ENCODE measurements around the gene CMKLR1. TPM values are rescaled to one million over a fixed set of nuclear protein-coding genes. Genes with fewer than 3 reads are reported as not detected.

Gene CMKLR1
- total RNA-seq, 4 donors from 2014 or later: 10.2 to 14.5 (median 12.6) TPM

DNA sequence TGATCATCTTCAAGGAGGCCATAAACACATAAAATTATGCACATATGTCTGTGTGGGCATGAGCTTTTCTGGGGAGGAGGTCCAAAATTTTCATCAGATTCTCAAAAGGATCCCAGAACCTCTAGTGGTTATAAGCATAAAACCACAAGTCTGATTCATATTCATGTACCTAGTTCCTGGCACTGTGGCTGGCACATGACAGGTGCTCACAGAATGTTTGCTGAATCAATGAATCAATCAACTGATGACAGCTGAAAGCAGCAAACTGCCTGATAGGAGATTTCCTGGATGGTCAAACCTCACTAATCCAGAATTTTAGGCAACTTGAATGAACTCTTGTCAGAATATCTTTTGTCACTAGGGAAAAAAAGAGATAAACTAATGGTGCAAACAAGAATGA is 13.5 kb upstream of the CMKLR1 start:
- no peak overlapping the region for H3K4me3 ChIP-seq
- peaks cover 0 to 6% (median 0%) of the 10 kb centered on the region in 4 donors for H3K27me3 ChIP-seq
- no peak overlapping the region for H3K27ac ChIP-seq (replicated peaks in 1 of 4)
- intact Hi-C loops (cut with DNase I): no loop called here
- no peaks in the 10 kb centered on the region for H3K4me1 ChIP-seq
- TF ChIP-seq POLR2AphosphoS5 (IDR thresholded peaks at IDR 0.05) (no peak), EP300 (IDR thresholded peaks at IDR 0.05) (no peak)
- H3K9me3 ChIP-seq: no peaks in the 10 kb centered on the region
- no peaks in the 10 kb centered on the region for H3K36me3 ChIP-seq
- no peak for DNase-seq (ENCODE audit: extremely low spot score)

DNA sequence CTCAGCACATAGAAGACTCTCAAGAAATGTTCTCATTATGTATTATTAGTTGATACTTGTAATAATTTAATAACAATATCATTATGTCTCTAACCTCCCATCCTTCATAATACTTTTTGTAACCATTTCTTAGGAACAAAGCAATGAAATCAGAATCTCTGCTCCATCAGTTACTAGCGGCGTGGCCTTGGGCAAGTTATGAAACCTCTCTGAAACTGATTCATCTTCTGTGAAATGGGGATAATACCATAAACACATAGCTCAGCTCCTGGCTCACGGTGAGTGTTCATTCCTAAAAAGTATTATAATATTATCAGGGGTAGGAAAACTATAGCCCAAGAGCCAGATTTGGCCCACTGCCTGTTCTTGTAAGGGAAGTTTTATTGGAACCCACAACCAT is 11.4 kb upstream of the CMKLR1 start:
- Histone ChIP-seq H3K27ac (replicated peaks in 1 of 4) (no peak overlapping the region), H3K4me3 (no peak overlapping the region), H3K4me1 (no peaks in the 10 kb centered on the region), H3K27me3 (peaks cover 0 to 4% (median 0%) of the 10 kb centered on the region in 4 donors), H3K9me3 (no peaks in the 10 kb centered on the region), H3K36me3 (no peaks in the 10 kb centered on the region)
- intact Hi-C loops (cut with DNase I): no loop called here
- DNase-seq (ENCODE audit: extremely low spot score): no peak
- WGBS: 86% methylated on average over 3 of the region's 3 CpGs
- TF ChIP-seq, protein P1, sequence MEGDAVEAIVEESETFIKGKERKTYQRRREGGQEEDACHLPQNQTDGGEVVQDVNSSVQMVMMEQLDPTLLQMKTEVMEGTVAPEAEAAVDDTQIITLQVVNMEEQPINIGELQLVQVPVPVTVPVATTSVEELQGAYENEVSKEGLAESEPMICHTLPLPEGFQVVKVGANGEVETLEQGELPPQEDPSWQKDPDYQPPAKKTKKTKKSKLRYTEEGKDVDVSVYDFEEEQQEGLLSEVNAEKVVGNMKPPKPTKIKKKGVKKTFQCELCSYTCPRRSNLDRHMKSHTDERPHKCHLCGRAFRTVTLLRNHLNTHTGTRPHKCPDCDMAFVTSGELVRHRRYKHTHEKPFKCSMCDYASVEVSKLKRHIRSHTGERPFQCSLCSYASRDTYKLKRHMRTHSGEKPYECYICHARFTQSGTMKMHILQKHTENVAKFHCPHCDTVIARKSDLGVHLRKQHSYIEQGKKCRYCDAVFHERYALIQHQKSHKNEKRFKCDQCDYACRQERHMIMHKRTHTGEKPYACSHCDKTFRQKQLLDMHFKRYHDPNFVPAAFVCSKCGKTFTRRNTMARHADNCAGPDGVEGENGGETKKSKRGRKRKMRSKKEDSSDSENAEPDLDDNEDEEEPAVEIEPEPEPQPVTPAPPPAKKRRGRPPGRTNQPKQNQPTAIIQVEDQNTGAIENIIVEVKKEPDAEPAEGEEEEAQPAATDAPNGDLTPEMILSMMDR (IDR thresholded peaks at IDR 0.05): no peak
- no peak for TF ChIP-seq POLR2A (IDR thresholded peaks at IDR 0.05; ENCODE audit: low read depth)
- TF ChIP-seq POLR2AphosphoS5 (IDR thresholded peaks at IDR 0.05): no peak
- no peak for TF ChIP-seq EP300 (IDR thresholded peaks at IDR 0.05)

DNA sequence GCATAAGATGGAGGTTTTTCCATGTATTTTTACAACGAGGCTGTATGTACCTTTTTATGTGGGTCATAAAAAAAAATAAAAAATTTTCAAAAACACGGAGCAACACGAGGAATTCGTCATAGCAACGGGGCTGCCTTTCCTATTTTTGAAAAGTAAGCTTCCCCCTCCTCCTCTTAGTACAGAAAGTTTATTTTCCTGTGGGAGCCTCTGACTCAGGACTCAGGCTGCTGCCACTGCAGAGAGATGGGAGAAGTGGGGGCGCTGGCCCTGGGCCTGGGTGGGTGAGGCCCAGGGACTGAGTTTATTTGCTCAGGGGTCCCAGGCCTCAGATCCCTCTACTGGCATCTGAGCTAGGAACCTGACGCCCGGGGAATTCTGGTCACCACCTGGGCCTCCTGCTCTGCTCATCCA is 10.2 kb upstream of the CMKLR1 start:
- WGBS: 25% methylated on average over 6 of the region's 8 CpGs
- H3K27me3 ChIP-seq: peaks cover 0 to 4% (median 0%) of the 10 kb centered on the region in 4 donors
- no peak overlapping the region for H3K4me3 ChIP-seq
- no peak for DNase-seq (ENCODE audit: extremely low spot score)
- H3K4me1 ChIP-seq: no peaks in the 10 kb centered on the region
- intact Hi-C loops (cut with DNase I): no loop called here
- no peak overlapping the region for H3K27ac ChIP-seq (replicated peaks in 1 of 4)
- H3K36me3 ChIP-seq: no peaks in the 10 kb centered on the region
- H3K9me3 ChIP-seq: no peaks in the 10 kb centered on the region
- TF ChIP-seq, protein P1 (IDR thresholded peaks at IDR 0.05): no peak
- TF ChIP-seq EP300 (IDR thresholded peaks at IDR 0.05) (no peak), POLR2A (IDR thresholded peaks at IDR 0.05; ENCODE audit: low read depth) (no peak), POLR2AphosphoS5 (IDR thresholded peaks at IDR 0.05) (no peak)

DNA sequence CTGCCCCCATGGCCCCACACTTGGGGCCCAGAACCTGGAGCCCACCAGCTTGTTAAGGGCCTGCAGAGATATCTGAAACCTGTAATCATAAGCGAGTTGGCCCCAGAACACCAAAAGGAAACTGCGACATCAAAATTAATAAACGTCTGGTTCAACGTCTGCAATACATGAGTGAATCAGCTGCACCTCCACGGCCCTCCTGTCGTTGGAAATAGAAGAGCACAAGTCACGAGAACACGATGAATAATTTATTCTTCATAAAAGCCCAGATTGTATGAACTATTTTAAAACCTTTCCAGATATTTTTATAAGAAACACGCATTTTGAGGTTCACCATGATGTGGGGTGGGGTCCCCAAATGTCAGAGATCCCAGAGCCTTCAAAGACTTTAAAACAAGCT is 9.7 kb upstream of the CMKLR1 start:
- no peak for TF ChIP-seq POLR2AphosphoS5 (IDR thresholded peaks at IDR 0.05)
- no peak for TF ChIP-seq EP300 (IDR thresholded peaks at IDR 0.05)
- TF ChIP-seq, protein P1 (IDR thresholded peaks at IDR 0.05): no peak
- no peak for TF ChIP-seq POLR2A (IDR thresholded peaks at IDR 0.05; ENCODE audit: low read depth)
- Histone ChIP-seq H3K27ac (replicated peaks in 1 of 4) (peak overlapping the region in 1 of 4 donors; percentile 40), H3K9me3 (no peaks in the 10 kb centered on the region), H3K4me1 (no peaks in the 10 kb centered on the region), H3K4me3 (no peak overlapping the region), H3K36me3 (no peaks in the 10 kb centered on the region), H3K27me3 (peaks cover 0 to 4% (median 0%) of the 10 kb centered on the region in 4 donors)
- WGBS: 52% methylated on average over 9 of the region's 9 CpGs
- no peak for DNase-seq (ENCODE audit: extremely low spot score)
- intact Hi-C loops (cut with DNase I): no loop called here

DNA sequence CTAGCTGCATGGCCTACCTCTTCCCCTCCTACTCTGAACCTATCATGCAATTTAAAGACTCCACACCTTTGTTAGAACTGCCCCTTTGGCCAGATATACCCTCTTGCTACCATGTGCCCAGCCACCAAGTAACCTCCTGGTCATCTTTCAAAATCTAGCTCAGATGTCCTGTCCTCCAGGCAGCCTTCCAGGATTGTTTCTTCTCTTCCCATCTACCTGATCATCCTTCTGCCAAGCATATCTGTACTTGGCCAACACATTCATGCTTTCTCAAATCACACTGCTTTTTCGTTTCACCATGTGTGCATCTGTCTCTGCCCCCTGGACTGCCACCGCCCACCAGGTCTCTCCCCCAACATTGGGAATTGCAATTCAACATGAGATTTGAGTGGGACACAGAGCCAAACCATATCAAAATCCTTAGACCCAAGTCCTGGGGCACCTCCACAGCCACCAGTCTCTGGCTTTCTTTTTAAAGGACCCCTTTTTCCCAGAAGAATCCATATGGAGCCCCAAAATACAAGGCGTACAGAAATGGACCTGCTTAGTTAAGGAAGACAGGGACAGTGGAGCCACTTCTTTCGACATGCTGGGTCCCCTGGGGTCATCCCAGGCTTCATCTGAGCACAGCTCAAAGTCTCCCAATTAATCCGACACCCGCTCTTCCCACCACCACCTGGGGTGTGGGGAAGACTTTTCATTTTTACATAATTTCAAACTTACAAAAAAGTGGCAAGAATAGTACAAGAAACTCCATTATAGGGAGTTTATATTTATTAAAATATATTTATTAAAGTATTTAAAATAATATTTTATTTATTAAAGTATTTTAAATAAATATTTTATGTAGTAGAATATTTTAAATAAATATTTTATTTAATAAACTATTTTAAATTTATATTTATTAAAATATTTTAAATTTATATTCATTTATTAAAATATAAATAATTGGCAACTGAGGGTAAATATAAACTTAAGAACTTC is 7.9 kb upstream of the CMKLR1 start:
- H3K4me3 ChIP-seq: no peak overlapping the region
- no peaks in the 10 kb centered on the region for H3K9me3 ChIP-seq
- no peak for TF ChIP-seq POLR2A (IDR thresholded peaks at IDR 0.05; ENCODE audit: low read depth)
- TF ChIP-seq, protein P1 (IDR thresholded peaks at IDR 0.05): no peak
- no peak for TF ChIP-seq EP300 (IDR thresholded peaks at IDR 0.05)
- no peak for TF ChIP-seq POLR2AphosphoS5 (IDR thresholded peaks at IDR 0.05)
- peaks cover 0 to 11% (median 0%) of the 10 kb centered on the region in 4 donors for H3K27me3 ChIP-seq
- intact Hi-C loops (cut with DNase I): no loop called here
- H3K4me1 ChIP-seq: no peaks in the 10 kb centered on the region
- WGBS: 85% methylated on average over 6 of the region's 6 CpGs
- no peaks in the 10 kb centered on the region for H3K36me3 ChIP-seq
- no peak overlapping the region for H3K27ac ChIP-seq (replicated peaks in 1 of 4)
- no peak for DNase-seq (ENCODE audit: extremely low spot score)
